Left ventricle myocardium inferior (tissue), 1 donor: Measurements from ENCODE around the gene CYYR1. TPM values are rescaled to one million over a fixed set of nuclear protein-coding genes. Genes with fewer than 3 reads are reported as not detected.

Experiments used
- DNase-seq: peaks from one replicate; pipeline ENCODE4 v3.0.0-alpha.2; 2020
- H3K27ac ChIP-seq: fragments of 200-600 bp; replicated peaks from 2 replicates; pipeline ENCODE4 v1.8.0; 2021
- H3K27me3 ChIP-seq: fragments of 200-600 bp; 2 replicates; pipeline ENCODE4 v1.8.0; 2021; ENCODE audit warnings: low read depth
- H3K36me3 ChIP-seq: fragments of 200-600 bp; 2 replicates; pipeline ENCODE4 v1.8.0; 2021
- H3K4me1 ChIP-seq: fragments of 200-600 bp; 2 replicates; pipeline ENCODE4 v1.8.0; 2021
- H3K4me3 ChIP-seq: fragments of 200-600 bp; 2 replicates; pipeline ENCODE4 v1.8.0; 2021; ENCODE audit warnings: mild to moderate bottlenecking, moderate library complexity
- H3K9me3 ChIP-seq: fragments of 200-600 bp; replicated peaks from 2 replicates; pipeline ENCODE4 v1.8.0; 2021
- intact Hi-C: fragments of 100-400 bp; cut with micrococcal nuclease; formaldehyde crosslinking; loops from one replicate; pipeline ENCODE4 v1.11.0; 2022
- total RNA-seq: library from RNA; stranded (reverse); fragmentation: NEBNext Ultra II Directional; extraction: Animal tissue kit (Norgen Biotek cat#: 25700); gene quantifications from one replicate; pipeline ENCODE4 v1.2.1, GENCODE V29; 2021
- TF ChIP-seq, protein P1 (sequence below): fragments of 200-600 bp; IDR thresholded peaks from 2 replicates; pipeline ENCODE4 v1.8.0; 2021; ENCODE audit warnings: antibody characterized with exemption, mild to moderate bottlenecking, borderline replicate concordance
- donor health status: DM: no; HTN: yes; CAD: no; lungs with severe emphysema.

CYYR1 gene
- total RNA-seq, 1 donor from 2014 or later: 21.6 TPM

DNA sequence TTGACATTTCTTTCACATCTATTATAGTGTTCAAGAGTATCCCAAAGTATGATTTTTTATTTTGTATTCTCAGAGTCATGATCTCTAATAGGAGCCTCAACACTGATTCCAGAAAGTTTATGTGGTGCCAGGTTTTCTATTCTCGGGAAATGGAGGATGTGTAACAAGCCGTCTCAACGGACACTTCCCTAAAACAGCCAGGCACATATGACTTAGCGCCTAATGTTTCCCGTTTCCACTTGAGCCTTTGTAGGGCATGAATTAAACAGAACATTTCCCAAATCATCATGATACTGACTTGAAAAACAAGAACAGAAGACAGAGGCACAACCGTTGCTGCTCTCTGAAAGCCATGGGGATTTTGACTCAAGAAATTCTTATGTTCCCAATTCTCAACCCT, 8.0 kb downstream of the CYYR1 start:
- H3K4me1 ChIP-seq: peaks cover 47% of the 10 kb centered on the region
- no peaks in the 10 kb centered on the region for H3K36me3 ChIP-seq
- H3K27ac ChIP-seq: peak overlapping the region; percentile 92
- DNase-seq: no peak
- TF ChIP-seq, protein P1, sequence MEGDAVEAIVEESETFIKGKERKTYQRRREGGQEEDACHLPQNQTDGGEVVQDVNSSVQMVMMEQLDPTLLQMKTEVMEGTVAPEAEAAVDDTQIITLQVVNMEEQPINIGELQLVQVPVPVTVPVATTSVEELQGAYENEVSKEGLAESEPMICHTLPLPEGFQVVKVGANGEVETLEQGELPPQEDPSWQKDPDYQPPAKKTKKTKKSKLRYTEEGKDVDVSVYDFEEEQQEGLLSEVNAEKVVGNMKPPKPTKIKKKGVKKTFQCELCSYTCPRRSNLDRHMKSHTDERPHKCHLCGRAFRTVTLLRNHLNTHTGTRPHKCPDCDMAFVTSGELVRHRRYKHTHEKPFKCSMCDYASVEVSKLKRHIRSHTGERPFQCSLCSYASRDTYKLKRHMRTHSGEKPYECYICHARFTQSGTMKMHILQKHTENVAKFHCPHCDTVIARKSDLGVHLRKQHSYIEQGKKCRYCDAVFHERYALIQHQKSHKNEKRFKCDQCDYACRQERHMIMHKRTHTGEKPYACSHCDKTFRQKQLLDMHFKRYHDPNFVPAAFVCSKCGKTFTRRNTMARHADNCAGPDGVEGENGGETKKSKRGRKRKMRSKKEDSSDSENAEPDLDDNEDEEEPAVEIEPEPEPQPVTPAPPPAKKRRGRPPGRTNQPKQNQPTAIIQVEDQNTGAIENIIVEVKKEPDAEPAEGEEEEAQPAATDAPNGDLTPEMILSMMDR: no peak
- H3K9me3 ChIP-seq: no peaks in the 10 kb centered on the region
- no peak overlapping the region for H3K4me3 ChIP-seq
- intact Hi-C loops: no loop called here
- no peaks in the 10 kb centered on the region for H3K27me3 ChIP-seq

DNA sequence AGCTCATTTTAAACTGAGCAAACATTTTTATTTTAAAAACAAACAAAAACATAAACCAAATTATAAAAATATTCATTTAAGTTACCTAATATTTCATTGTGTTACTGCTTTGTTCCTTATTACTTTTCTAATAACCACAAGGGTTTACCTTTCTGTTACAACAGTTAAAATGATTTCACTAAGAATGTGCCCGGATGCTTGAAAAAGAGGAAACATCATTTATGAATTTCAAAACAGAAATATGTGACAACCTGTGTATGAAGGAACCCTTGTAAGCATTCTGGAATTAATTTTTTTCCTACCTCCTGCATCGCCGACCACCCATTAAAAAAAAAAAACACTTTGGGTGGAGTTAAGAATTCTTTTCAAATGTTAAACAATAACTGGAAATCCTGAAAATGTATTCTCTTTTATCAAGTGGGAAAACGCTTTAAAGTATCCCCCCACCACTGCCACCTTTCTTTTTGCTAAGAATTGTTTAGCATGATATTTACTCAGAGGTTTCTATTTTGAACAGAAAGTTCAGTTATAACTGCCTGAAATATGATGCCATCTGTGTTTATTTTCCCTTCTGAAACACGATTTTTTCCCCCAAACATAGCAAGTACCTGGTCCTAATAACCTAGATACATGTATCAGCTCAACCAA, 9.1 kb downstream of the CYYR1 start:
- Histone ChIP-seq H3K36me3 (no peaks in the 10 kb centered on the region), H3K9me3 (no peaks in the 10 kb centered on the region), H3K4me3 (peak overlapping the region; percentile 6), H3K4me1 (peaks cover 41% of the 10 kb centered on the region), H3K27me3 (no peaks in the 10 kb centered on the region), H3K27ac (peak overlapping the region; percentile 92)
- TF ChIP-seq, protein P1: no peak
- intact Hi-C loops: no loop called here
- DNase-seq: no peak

DNA sequence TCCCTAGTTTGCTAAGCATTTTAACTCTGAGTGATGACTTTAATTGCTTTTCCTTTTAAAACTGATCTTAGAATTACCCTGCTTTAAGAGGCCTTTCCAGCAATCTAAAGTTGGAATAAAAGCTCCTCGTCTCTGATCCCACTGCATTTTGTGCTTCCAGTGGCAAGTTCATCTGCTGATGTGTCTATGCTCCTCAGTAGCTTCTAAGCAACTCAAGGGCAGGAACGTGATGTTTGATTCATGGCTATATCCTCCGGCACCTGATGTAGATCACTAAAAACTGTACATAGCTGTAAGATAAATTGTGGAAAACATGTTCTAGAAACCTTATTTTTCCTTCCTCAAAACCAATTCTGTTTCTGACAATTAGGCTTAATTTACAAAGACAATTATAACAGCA, 12.5 kb downstream of the CYYR1 start:
- peaks cover 33% of the 10 kb centered on the region for H3K4me1 ChIP-seq
- TF ChIP-seq, protein P1: no peak
- no peak for DNase-seq
- no peaks in the 10 kb centered on the region for H3K27me3 ChIP-seq
- H3K36me3 ChIP-seq: peaks cover 4% of the 10 kb centered on the region
- no peak overlapping the region for H3K4me3 ChIP-seq
- intact Hi-C loops: no loop called here
- no peaks in the 10 kb centered on the region for H3K9me3 ChIP-seq
- H3K27ac ChIP-seq: peak overlapping the region; percentile 10

DNA sequence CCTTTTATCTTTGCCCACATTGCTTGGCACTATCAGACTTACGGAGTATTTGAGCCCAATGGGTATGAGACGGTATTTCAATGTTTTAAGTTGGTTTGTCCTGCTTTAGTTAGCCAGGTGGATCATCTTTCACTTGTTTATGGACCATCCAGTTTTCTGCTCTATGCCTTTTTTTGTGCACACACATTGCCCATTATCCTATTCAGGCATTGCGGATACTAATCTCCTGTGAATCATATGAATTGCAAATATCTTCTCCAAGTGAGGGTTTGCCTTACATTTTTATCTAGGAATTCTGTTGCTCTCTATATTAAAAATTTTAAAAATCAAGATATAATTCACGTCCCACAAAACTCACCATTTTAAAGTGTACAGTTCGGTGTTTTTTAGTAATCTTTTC, 14.0 kb downstream of the CYYR1 start:
- intact Hi-C loops: no loop called here
- Histone ChIP-seq H3K4me1 (peaks cover 38% of the 10 kb centered on the region), H3K9me3 (no peaks in the 10 kb centered on the region), H3K27ac (no peak overlapping the region), H3K27me3 (no peaks in the 10 kb centered on the region), H3K4me3 (no peak overlapping the region), H3K36me3 (peaks cover 4% of the 10 kb centered on the region)
- no peak for DNase-seq
- TF ChIP-seq, protein P1: no peak

DNA sequence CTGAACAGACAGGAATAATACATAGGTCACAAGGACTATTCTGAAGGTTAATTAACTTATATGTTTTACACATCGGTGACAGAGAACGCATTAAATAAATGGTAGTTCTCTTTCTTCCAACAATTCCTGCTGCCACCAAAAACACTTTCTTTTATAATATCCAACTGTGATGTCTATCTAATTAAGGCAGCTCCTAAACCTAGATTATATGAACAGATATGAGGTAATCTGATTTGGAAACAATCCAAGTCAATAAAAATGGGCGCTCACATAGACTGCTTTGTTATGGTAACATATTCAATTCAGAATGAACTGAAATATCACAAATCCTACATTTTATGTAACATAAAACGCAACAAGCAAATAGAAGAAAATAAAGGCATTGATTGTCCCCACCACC, 16.0 kb downstream of the CYYR1 start:
- no peaks in the 10 kb centered on the region for H3K27me3 ChIP-seq
- peaks cover 4% of the 10 kb centered on the region for H3K36me3 ChIP-seq
- H3K4me1 ChIP-seq: peaks cover 27% of the 10 kb centered on the region
- intact Hi-C loops: no loop called here
- H3K27ac ChIP-seq: peak overlapping the region; percentile 75
- no peaks in the 10 kb centered on the region for H3K9me3 ChIP-seq
- TF ChIP-seq, protein P1: no peak
- DNase-seq: no peak
- no peak overlapping the region for H3K4me3 ChIP-seq
